BLaER1 treated with 17β-estradiol and CSF1 and Interleukin-3, amounts not matched to agents 10 nM and 100 nM (cell line): ENCODE results near the gene ILKAP.

Source experiments
- H3K27ac ChIP-seq, 11 experiments: shearing (Covaris generic); formaldehyde crosslinking; 2 replicates each; pipeline ENCODE4 v1.8.1; 2022
- H3K27me3 ChIP-seq, 11 experiments: shearing (Covaris generic); formaldehyde crosslinking; 2 replicates each; pipeline ENCODE4 v1.8.1; 2022
- H3K36me3 ChIP-seq, 11 experiments: shearing (Covaris generic); formaldehyde crosslinking; 2 replicates each; pipeline ENCODE4 v1.8.1; 2022
- H3K4me1 ChIP-seq, 10 experiments: shearing (Covaris generic); formaldehyde crosslinking; 2 replicates each; pipeline ENCODE4 v1.8.1; 2022
- H3K4me2 ChIP-seq, 11 experiments: shearing (Covaris generic); formaldehyde crosslinking; 2 replicates each; pipeline ENCODE4 v1.8.1; 2022
- H3K4me3 ChIP-seq, 10 experiments: shearing (Covaris generic); formaldehyde crosslinking; 2 replicates each; pipeline ENCODE4 v1.8.1; 2022
- H3K9ac ChIP-seq, 11 experiments: shearing (Covaris generic); formaldehyde crosslinking; 2 replicates each; pipeline ENCODE4 v1.8.1; 2022
- H3K9me3 ChIP-seq, 11 experiments: shearing (Covaris generic); formaldehyde crosslinking; replicated peaks in 1 of 11; 2 replicates each; pipeline ENCODE4 v1.8.1; 2022
- H4K20me1 ChIP-seq, 11 experiments: shearing (Covaris generic); formaldehyde crosslinking; 2 replicates each; pipeline ENCODE4 v1.8.1; 2022
- Cebpa-rat ChIP-seq, 11 experiments: shearing (Covaris generic); IDR thresholded peaks; 2 replicates each; pipeline ENCODE4 v1.8.1; 2022

ILKAP gene

GRCh38 chr2:238123218-238123971 lies 80.1 kb downstream of the ILKAP start:
- no peak for TF ChIP-seq Cebpa-rat (IDR thresholded peaks at IDR 0.05)
- H3K36me3 ChIP-seq = no peaks in the 10 kb centered on the region
- no peak overlapping the region for H3K4me3 ChIP-seq
- H3K27me3 ChIP-seq = peaks cover 0 to 5% (median 0%) of the 10 kb centered on the region in 11 experiments; a peak in 1 of 22 replicates
- no peaks in the 10 kb centered on the region for H3K9me3 ChIP-seq
- 0 out of 22 replicates have a peak overlapping the region, but pooled peaks of 1 of the 11 experiments have one; percentile 11 for H3K9ac ChIP-seq
- no peak overlapping the region for H3K27ac ChIP-seq
- peak overlapping the region in 9 of 11 experiments; percentile 2 to 54 (median 46); a peak in 15 of 22 replicates for H3K4me2 ChIP-seq
- peaks cover 7 to 59% (median 43%) of the 10 kb centered on the region in 10 experiments; a peak in 19 of 20 replicates for H3K4me1 ChIP-seq
- no peaks in the 10 kb centered on the region; a peak in 2 of 22 replicates for H4K20me1 ChIP-seq

- no peak overlapping the region for H3K27ac ChIP-seq
- H3K9me3 ChIP-seq = no peaks in the 10 kb centered on the region
- H3K36me3 ChIP-seq = no peaks in the 10 kb centered on the region
- H4K20me1 ChIP-seq = no peaks in the 10 kb centered on the region; a peak in 2 of 22 replicates
- no peak overlapping the region for H3K4me3 ChIP-seq
- peaks cover 7 to 52% (median 38%) of the 10 kb centered on the region in 10 experiments; a peak in 19 of 20 replicates for H3K4me1 ChIP-seq
- peaks cover 0 to 5% (median 0%) of the 10 kb centered on the region in 11 experiments; a peak in 1 of 22 replicates for H3K27me3 ChIP-seq
- H3K9ac ChIP-seq = 0 out of 22 replicates have a peak overlapping the region, but pooled peaks of 1 of the 11 experiments have one; percentile 11
- TF ChIP-seq Cebpa-rat (IDR thresholded peaks at IDR 0.05) = no peak
- H3K4me2 ChIP-seq = peak overlapping the region in 7 of 11 experiments; percentile 2 to 54 (median 49); a peak in 13 of 22 replicates
Observed at GRCh38 chr2:238122287-238123217, 80.9 kb downstream of the ILKAP start.

GRCh38 chr2:238121511-238122286 lies 81.8 kb downstream of the ILKAP start:
- Histone ChIP-seq H3K9ac (no peak overlapping the region), H3K36me3 (no peaks in the 10 kb centered on the region), H3K27me3 (peaks cover 0 to 5% (median 0%) of the 10 kb centered on the region in 11 experiments; a peak in 1 of 22 replicates), H3K9me3 (no peaks in the 10 kb centered on the region), H4K20me1 (no peaks in the 10 kb centered on the region; a peak in 2 of 22 replicates), H3K4me3 (no peak overlapping the region), H3K4me1 (peaks cover 7 to 48% (median 32%) of the 10 kb centered on the region in 10 experiments; a peak in 19 of 20 replicates), H3K27ac (no peak overlapping the region), H3K4me2 (no peak overlapping the region)
- TF ChIP-seq Cebpa-rat (IDR thresholded peaks at IDR 0.05) = no peak

GRCh38 chr2:238120463-238121298 lies 82.8 kb downstream of the ILKAP start:
- Histone ChIP-seq H3K27me3 (peaks cover 0 to 5% (median 0%) of the 10 kb centered on the region in 11 experiments; a peak in 1 of 22 replicates), H3K36me3 (no peaks in the 10 kb centered on the region), H4K20me1 (no peaks in the 10 kb centered on the region; a peak in 2 of 22 replicates), H3K27ac (no peak overlapping the region), H3K4me3 (no peak overlapping the region), H3K9me3 (no peaks in the 10 kb centered on the region), H3K4me1 (peaks cover 7 to 55% (median 42%) of the 10 kb centered on the region in 10 experiments; a peak in 19 of 20 replicates), H3K4me2 (peak overlapping the region; percentile 13 to 87 (median 66); a peak in 20 of 22 replicates), H3K9ac (peak overlapping the region in 2 of 11 experiments; percentile 22 to 44; a peak in 2 of 22 replicates)
- no peak for TF ChIP-seq Cebpa-rat (IDR thresholded peaks at IDR 0.05)
